Activated T-cell treated with anti-CD3 and anti-CD28 coated beads, Interleukin-2, amount 50 U/mL, for 48 hours (primary cell): ENCODE results near the gene LNPEP.

Experiments
- DNase-seq, 2 experiments: peaks; one replicate each; pipeline ENCODE4 v3.0.0-alpha.2; 2020

Gene LNPEP

GRCh38 chr5:96935559-96936430 lies at the start of gene LNPEP:
LNPEP (plus strand) TSS chr5:96936080; CDS start chr5:96936156, 76 bp downstream.
- peak; percentile 94 to 97 for DNase-seq

GRCh38 chr5:96893342-96893741 lies 42.5 kb upstream of the LNPEP start:
- no peak for DNase-seq

DNA sequence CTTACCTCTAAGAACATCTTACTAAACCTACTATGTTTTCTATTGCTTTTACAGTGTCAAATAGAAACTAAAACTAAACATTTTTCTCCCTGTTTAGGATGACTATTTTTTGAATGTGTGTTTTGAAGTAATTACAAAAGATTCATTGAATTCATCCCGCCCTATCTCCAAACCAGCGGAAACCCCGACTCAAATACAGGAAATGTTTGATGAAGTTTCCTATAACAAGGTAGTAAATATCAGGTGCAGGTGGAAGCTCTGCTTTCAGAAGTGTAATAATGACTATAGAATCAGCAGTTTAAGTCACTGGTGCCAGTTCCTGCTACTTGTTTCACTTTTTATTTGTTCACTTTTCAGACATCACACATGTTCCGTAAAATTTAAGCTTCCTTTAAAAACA lies 39.6 kb upstream of the LNPEP start:
- DNase-seq, result no peak

- no peak for DNase-seq
Measured at GRCh38 chr5:96896806-96897205, 39.1 kb upstream of the LNPEP start.

- no peak for DNase-seq
Measured at GRCh38 chr5:96901384-96901783, 34.5 kb upstream of the LNPEP start.

DNA sequence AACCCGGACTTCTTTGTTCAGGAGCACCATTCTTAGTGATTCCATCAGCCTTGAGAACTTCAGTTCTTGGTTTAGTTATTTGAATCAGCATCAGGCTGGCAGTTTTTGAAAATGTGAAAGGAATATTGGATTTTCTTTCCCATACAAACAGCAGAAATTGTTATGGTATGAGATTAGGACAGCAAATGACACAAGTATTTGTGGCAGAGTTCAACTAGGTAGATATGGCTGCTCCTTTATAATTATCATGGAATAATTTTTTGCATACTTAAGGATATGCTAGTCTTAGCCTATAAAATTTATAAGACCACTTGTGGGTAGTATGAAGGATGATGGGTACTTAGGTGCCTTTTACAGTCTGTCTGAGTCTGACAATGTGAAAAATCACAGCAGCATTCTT lies 34.0 kb upstream of the LNPEP start:
- no peak for DNase-seq

GRCh38 chr5:96902876-96903275 lies 33.0 kb upstream of the LNPEP start:
- DNase-seq, result no peak

GRCh38 chr5:96903300-96903699 lies 32.6 kb upstream of the LNPEP start:
- DNase-seq, result no peak

GRCh38 chr5:96904054-96904931 lies 31.6 kb upstream of the LNPEP start:
- no peak for DNase-seq

DNA sequence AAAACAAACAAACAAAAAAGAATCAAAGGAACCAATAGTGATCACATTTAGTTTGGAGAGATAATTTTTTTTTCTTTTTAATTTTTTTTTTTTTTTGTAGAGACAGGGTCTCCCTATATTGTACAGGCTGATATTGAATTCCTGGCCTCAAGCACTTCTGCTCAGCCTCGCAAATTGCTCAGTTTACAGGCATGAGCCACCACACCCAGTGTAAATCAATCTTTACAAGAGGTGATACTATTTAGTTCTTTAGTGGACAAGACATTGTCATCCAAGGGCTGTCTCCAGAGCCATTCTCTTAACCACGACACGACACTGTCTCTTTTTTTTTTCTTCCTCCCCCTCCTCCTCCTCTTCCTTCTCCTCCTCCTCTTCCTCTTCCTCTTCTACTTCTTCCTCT lies 30.0 kb upstream of the LNPEP start:
- DNase-seq, result no peak

DNA sequence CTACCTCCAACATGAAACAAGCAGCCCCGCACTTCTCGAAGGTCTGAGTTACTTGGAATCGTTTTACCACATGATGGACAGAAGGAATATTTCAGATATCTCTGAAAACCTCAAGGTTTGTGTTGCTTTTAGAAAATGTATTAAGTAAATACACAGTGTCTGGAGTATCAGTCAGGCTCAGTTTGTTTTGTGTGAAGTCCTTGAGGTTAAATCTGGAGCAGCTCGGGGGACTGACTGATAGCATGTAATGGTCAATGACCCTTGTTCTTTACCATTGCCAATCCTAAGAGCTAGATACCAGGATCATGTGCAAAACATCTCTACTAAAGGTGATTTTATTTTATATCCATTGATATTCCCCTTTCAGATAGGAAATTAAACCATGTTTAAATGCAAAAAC lies 26.9 kb upstream of the LNPEP start:
- no peak for DNase-seq

GRCh38 chr5:96909435-96909834 lies 26.4 kb upstream of the LNPEP start:
- DNase-seq, result no peak

- DNase-seq, result no peak
Measured at GRCh38 chr5:96911139-96911538, 24.7 kb upstream of the LNPEP start.

DNA sequence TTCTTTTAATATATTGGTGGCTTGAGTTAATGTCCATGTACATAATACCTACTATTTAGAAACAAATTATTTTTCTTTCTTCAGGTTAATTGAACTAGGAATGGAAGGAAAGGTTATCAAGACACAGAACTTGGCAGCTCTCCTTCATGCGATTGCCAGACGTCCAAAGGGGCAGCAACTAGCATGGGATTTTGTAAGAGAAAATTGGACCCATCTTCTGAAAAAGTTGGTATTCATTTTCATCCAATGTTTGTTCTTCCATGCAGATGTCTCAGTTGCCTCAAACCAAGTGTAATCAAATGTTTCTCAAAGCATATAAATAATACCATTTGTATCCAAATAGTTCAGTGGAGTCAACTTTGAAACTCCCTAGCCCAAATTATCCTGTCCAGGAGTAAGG lies 22.6 kb upstream of the LNPEP start:
- DNase-seq, result no peak

GRCh38 chr5:96919754-96920197 lies 16.1 kb upstream of the LNPEP start:
- DNase-seq, result peak in 1 of 2 experiments; percentile 28

DNA sequence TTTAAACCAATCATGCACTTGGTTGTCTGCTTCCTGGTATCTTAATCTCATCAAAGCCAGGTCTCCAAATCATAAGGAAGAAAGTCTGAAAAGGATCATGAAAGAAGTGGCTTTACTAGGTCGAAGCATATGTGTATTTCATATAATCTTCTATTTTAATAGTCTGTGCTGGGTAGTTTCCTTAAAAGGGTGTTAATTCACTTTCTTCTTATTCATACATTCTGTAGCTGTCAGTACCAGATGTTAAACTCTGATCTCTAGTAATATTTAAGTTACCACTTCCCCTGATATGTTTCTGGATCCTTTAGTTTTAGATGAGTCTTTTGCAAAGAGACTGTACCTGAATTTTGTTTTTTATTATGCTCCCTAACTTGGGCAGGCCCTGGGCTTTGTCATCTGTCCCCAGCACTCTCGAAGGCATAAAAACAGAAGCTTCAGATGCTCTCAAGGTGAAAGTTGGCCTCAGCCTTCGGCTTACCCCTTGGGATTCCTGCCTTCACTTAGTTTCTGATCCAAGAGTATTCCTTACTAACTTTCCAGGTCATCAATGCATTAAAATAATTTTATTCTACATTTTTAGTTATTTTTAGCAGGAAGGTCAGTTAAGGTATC lies 15.0 kb upstream of the LNPEP start:
- DNase-seq, result no peak

DNA sequence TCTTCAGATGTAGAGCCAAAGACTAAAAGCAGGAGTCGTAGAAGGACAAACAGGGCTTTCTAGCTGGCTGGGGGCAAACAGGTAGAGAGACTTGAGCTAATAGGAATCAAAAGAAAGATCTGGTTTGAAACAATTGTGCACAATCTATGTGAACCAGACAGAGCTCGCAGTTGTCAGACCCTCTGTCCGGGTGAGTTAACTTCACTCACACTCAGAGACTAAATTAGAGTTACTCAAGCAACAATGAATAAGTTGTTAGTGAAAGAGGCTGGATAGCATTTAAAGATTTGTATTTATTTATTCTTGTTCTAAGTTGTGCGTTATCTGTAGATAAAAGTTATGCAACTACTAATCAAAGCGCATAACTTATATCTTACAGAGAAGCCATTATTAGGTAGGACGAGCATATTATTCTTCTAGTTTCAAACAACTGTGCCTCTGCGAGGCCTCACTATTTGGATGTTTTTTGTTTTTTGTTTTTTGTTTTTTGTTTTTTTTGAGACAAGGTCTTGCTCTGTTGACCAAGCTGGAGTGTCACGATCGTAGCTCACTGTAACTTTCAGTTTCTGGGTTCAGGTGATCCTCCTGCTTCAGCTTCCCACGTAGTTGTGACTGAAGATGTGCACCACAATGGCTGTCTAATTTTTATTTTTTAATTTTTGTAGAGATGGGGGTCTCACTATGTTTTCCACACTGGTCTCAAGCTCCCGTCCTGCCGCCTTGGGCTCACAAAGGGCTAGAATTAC lies 13.2 kb upstream of the LNPEP start:
- DNase-seq, result no peak

- DNase-seq, result no peak
Measured at GRCh38 chr5:96924016-96924443, 11.8 kb upstream of the LNPEP start.

DNA sequence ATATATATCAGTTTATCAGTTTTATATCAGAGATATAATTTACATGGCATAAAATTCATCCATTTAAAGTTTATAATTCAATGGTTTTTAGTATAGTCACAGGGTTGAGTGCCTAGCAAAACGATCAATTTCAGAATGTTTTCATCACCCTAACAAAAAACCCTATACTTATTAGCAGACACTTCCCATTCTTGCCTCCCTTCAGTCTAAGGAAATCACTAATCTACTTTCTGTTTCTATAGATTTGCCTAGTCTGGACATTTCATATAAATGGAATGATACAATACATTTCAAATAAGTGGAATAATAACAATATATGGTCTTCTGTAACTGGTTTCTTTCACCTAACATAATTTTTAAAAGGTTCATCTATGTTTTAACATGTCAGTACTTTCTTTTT lies 9.6 kb upstream of the LNPEP start:
- no peak for DNase-seq

DNA sequence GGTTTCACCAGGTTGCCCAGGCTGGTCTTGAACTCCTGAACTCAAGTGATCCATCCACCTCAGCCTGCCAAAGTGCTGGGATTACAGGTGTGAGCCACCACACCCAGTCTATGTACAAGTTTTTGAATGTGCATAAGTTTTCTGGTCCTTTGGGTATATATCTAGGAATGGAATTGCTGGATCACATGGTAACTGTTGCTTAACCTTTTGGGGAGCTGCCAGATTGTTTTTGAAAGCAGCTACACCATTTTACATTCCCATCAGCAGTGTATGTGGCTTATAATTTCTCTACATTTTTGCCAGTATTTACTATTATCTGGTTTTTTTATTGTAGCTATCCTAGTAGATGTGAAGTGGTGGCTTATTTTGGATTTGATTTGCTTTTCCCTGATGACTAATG lies 8.9 kb upstream of the LNPEP start:
- DNase-seq, result no peak

DNA sequence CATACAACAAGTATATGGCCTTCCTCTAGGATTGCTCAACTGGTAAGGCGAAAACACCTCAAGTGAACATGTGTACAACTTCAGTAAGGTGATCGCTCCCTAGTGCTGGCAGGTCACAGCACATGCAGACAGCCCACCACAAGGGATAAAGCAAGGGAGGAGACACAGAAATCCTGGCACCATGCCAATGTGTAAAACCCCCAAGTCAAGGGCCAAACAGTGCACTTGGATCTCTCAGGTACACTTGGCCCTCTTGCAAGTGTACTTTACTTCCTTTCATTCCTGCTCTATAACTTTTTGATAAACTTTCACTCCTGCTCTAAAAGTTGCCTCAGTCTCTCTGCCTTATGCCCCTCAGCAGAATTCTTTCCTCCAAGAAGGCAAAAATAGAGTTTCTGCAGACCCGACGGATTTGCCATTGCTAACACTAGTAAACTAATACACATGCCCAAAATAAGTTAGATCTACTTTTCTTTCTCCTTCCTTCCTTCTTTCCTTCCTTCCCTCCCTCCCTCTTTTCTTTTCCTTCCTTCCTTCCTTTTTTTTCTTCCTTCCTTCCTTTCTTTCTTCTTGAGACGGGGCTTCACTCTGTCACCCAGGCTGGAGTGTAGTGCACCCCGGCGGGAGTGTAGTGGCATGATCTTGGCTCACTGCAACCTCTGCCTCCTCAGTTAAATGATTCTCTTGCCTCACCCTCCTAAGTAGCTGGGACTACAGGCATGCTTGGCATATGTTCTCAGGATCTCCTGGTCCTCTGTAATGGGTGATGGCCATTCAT lies 6.8 kb upstream of the LNPEP start:
- DNase-seq, result no peak

DNA sequence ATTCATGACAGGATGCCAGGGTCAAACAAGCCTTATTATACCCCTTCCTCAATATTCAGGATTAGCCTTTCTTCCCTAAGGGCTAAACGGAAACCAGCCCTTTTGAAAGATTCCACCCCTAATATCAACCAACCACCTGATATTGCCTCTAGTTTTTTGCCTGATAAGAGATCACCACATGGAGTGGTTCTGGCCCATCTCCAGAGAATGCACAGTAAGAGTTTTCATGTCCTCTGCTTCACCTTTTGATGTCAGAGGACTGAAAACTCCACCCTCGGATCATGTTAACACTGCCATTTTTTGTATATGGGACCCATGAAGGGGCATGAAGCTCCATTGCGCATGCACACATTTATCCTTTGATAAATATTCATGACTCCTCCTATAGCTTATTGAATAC lies 5.8 kb upstream of the LNPEP start:
- DNase-seq, result no peak
